RWPE2 (cell line): ENCODE data around the gene RIN1.

ENCODE experiments used
- ATAC-seq: fragments of 200-7000 bp; cut with Tn5 transposase; 3 replicates; pipeline ENCODE4 v1.9.1; 2021; ENCODE audit warnings: low read depth
- DNase-seq: peaks from one replicate; pipeline ENCODE4 v3.0.0-alpha.2; 2020; ENCODE audit warnings: low spot score
- H3K27ac ChIP-seq: fragments of 450-650 bp; 2 replicates; pipeline ENCODE4 v1.5.1; 2017; ENCODE audit warnings: mild to moderate bottlenecking; ENCODE audit not compliant: poor library complexity, severe bottlenecking
- H3K27me3 ChIP-seq: fragments of 250-450 bp; sonication (Bioruptor Pico); 2 replicates; pipeline ENCODE4 v1.5.1; 2021; ENCODE audit warnings: mild to moderate bottlenecking, moderate library complexity; ENCODE audit not compliant: insufficient read depth, poor library complexity, severe bottlenecking
- H3K36me3 ChIP-seq: fragments of 250-450 bp; sonication (Bioruptor Pico); 2 replicates; pipeline ENCODE4 v1.5.1; 2020; ENCODE audit warnings: low read depth, mild to moderate bottlenecking, moderate library complexity
- H3K4me1 ChIP-seq: fragments of 250-450 bp; sonication (Bioruptor Pico); 2 replicates; pipeline ENCODE4 v1.5.1; 2021; ENCODE audit warnings: mild to moderate bottlenecking, moderate library complexity; ENCODE audit not compliant: insufficient read depth, poor library complexity, severe bottlenecking
- H3K4me3 ChIP-seq: fragments of 250-450 bp; sonication (Bioruptor Pico); 2 replicates; pipeline ENCODE4 v1.5.1; 2021; ENCODE audit warnings: mild to moderate bottlenecking, moderate library complexity; ENCODE audit not compliant: severe bottlenecking
- H3K9me3 ChIP-seq: fragments of 250-450 bp; sonication (Bioruptor Pico); 2 replicates; pipeline ENCODE4 v1.5.1; 2021; ENCODE audit warnings: mild to moderate bottlenecking, moderate library complexity; ENCODE audit not compliant: severe bottlenecking
- TF ChIP-seq, protein P1 (sequence below): fragments of 450-650 bp; IDR thresholded peaks from one replicate; pipeline ENCODE4 v1.5.1; 2017; ENCODE audit warnings: mild to moderate bottlenecking, moderate library complexity; ENCODE audit not compliant: poor library complexity, severe bottlenecking

Gene RIN1

GRCh38 chr11:66283461-66284105 is 52.7 kb downstream of the RIN1 start:
- ATAC-seq: no peak
- Histone ChIP-seq H3K4me1 (peaks cover 4% of the 10 kb centered on the region), H3K9me3 (no peaks in the 10 kb centered on the region), H3K27me3 (no peaks in the 10 kb centered on the region), H3K27ac (no peak overlapping the region), H3K36me3 (peaks cover 13% of the 10 kb centered on the region; the same call in 1 of the 2 replicates), H3K4me3 (no peak overlapping the region)
- peak; percentile 42 for DNase-seq
- TF ChIP-seq, protein P1, sequence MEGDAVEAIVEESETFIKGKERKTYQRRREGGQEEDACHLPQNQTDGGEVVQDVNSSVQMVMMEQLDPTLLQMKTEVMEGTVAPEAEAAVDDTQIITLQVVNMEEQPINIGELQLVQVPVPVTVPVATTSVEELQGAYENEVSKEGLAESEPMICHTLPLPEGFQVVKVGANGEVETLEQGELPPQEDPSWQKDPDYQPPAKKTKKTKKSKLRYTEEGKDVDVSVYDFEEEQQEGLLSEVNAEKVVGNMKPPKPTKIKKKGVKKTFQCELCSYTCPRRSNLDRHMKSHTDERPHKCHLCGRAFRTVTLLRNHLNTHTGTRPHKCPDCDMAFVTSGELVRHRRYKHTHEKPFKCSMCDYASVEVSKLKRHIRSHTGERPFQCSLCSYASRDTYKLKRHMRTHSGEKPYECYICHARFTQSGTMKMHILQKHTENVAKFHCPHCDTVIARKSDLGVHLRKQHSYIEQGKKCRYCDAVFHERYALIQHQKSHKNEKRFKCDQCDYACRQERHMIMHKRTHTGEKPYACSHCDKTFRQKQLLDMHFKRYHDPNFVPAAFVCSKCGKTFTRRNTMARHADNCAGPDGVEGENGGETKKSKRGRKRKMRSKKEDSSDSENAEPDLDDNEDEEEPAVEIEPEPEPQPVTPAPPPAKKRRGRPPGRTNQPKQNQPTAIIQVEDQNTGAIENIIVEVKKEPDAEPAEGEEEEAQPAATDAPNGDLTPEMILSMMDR: no peak

GRCh38 chr11:66282468-66283455 is 53.5 kb downstream of the RIN1 start:
- no peaks in the 10 kb centered on the region for H3K9me3 ChIP-seq
- no peaks in the 10 kb centered on the region for H3K27me3 ChIP-seq
- ATAC-seq (peak; percentile 78), DNase-seq (peak; percentile 98)
- no peak overlapping the region for H3K27ac ChIP-seq
- TF ChIP-seq, protein P1: peak; percentile 90
- H3K4me1 ChIP-seq: peaks cover under 1% of the 10 kb centered on the region
- H3K4me3 ChIP-seq: no peak overlapping the region
- H3K36me3 ChIP-seq: peaks cover 13% of the 10 kb centered on the region; the same call in 1 of the 2 replicates
